ENCODE data around the gene MTHFSD.

The MTHFSD gene

GRCh38 chr16:86500708-86501510, 54.1 kb downstream of the MTHFSD start:
- no peak for DNase-seq

GRCh38 chr16:86499889-86500707, 54.9 kb downstream of the MTHFSD start:
- DNase-seq: no peak

GRCh38 chr16:86499440-86499786, 55.6 kb downstream of the MTHFSD start:
- no peak for DNase-seq

GRCh38 chr16:86498671-86499439, 56.2 kb downstream of the MTHFSD start:
- DNase-seq: no peak

GRCh38 chr16:86498155-86498670, 56.8 kb downstream of the MTHFSD start:
- DNase-seq: no peak

- DNase-seq: no peak
Observed at GRCh38 chr16:86497551-86498021, 57.4 kb downstream of the MTHFSD start.

GRCh38 chr16:86496929-86497461, 58.0 kb downstream of the MTHFSD start:
- no peak for DNase-seq

GRCh38 chr16:86496262-86496928, 58.6 kb downstream of the MTHFSD start:
- DNase-seq: no peak

- DNase-seq: no peak
Observed at GRCh38 chr16:86495756-86496261, 59.2 kb downstream of the MTHFSD start.

- DNase-seq: no peak
Observed at GRCh38 chr16:86495357-86495701, 59.7 kb downstream of the MTHFSD start.

GRCh38 chr16:86494565-86495356, 60.3 kb downstream of the MTHFSD start:
- no peak for DNase-seq

GRCh38 chr16:86494039-86494564, 60.9 kb downstream of the MTHFSD start:
- DNase-seq: no peak

- DNase-seq: no peak
Observed at GRCh38 chr16:86492961-86493629, 61.9 kb downstream of the MTHFSD start.

- DNase-seq: no peak
Observed at GRCh38 chr16:86492267-86492960, 62.6 kb downstream of the MTHFSD start.

- DNase-seq: peak; percentile 41 to 50
Observed at GRCh38 chr16:86491640-86492023, 63.4 kb downstream of the MTHFSD start.

GRCh38 chr16:86490859-86491639, 64.0 kb downstream of the MTHFSD start:
- DNase-seq: peak in 1 of 2 donors; percentile 50

- no peak for DNase-seq
Observed at GRCh38 chr16:86485746-86486145, 69.3 kb downstream of the MTHFSD start.

- DNase-seq: no peak
Observed at GRCh38 chr16:86484240-86484639, 70.8 kb downstream of the MTHFSD start.

GRCh38 chr16:86481607-86482006, 73.4 kb downstream of the MTHFSD start:
- DNase-seq: no peak

Data from hippocampal formation (tissue), 2 donors.